KMS-11 (cell line): Measurements from ENCODE around the gene KDM2A.
A peak's percentile ranks its signal among the peaks of the same experiment; 100 is the strongest.
"Not testable (repeated sequence)": the region's sequence is repeated elsewhere in the genome, so short reads cannot be mapped to it uniquely, and the experiment has no call there.

ENCODE experiments used
- H2AFZ ChIP-seq: fragments of 200-600 bp; sonication (generic); 2 replicates; pipeline ENCODE4 v1.6.1; 2016; ENCODE audit warnings: antibody characterized with exemption, mixed run types, low read depth
- H3K27ac ChIP-seq: fragments of 200-600 bp; sonication (generic); 2 replicates; pipeline ENCODE4 v1.6.1; 2016; ENCODE audit warnings: mild to moderate bottlenecking, mixed run types
- H3K27me3 ChIP-seq: fragments of 200-600 bp; sonication (generic); 2 replicates; pipeline ENCODE4 v1.6.1; 2017; ENCODE audit warnings: mild to moderate bottlenecking, low read depth, mixed run types, moderate library complexity; ENCODE audit not compliant: insufficient read depth
- H3K36me3 ChIP-seq: fragments of 200-600 bp; sonication (generic); 2 replicates; pipeline ENCODE4 v1.6.1; 2017; ENCODE audit warnings: mild to moderate bottlenecking, mixed run types; ENCODE audit not compliant: insufficient read depth
- H3K4me1 ChIP-seq: fragments of 200-600 bp; sonication (generic); 2 replicates; pipeline ENCODE4 v1.6.1; 2016; ENCODE audit warnings: mild to moderate bottlenecking, low read depth, mixed run types; ENCODE audit not compliant: poor library complexity, severe bottlenecking
- H3K4me2 ChIP-seq: fragments of 200-600 bp; sonication (generic); 2 replicates; pipeline ENCODE4 v1.7.0; 2016; ENCODE audit warnings: mild to moderate bottlenecking, mixed run types
- H3K4me3 ChIP-seq: fragments of 200-600 bp; sonication (generic); IDR thresholded peaks from 2 replicates; pipeline ENCODE4 v1.6.1; 2017; ENCODE audit warnings: low read depth, low read length, mixed read lengths; ENCODE audit not compliant: insufficient read depth
- H3K79me2 ChIP-seq: fragments of 200-600 bp; sonication (generic); 2 replicates; pipeline ENCODE4 v1.6.1; 2016; ENCODE audit warnings: low read depth, mixed run types; ENCODE audit not compliant: insufficient read depth
- H3K9ac ChIP-seq: fragments of 200-600 bp; sonication (generic); 2 replicates; pipeline ENCODE4 v1.6.1; 2016; ENCODE audit warnings: mild to moderate bottlenecking, mixed run types
- H4K20me1 ChIP-seq: fragments of 200-600 bp; sonication (generic); 2 replicates; pipeline ENCODE4 v1.6.1; 2016; ENCODE audit warnings: mild to moderate bottlenecking, mixed run types; ENCODE audit not compliant: insufficient read depth
- CTCF ChIP-seq: fragments of 200-600 bp; sonication (generic); conservative IDR thresholded peaks from 2 replicates; pipeline ENCODE4 v1.6.1; 2017; ENCODE audit warnings: low read depth, mild to moderate bottlenecking, antibody characterized with exemption, low read length, moderate library complexity, mixed read lengths

The KDM2A gene

GRCh38 chr11:67120881-67121710 lies 2.0 kb downstream of the KDM2A start:
- Histone ChIP-seq H3K4me2 (peak overlapping the region; percentile 80), H3K27me3 (no peaks in the 10 kb centered on the region), H3K9ac (peak overlapping the region; percentile 56), H4K20me1 (peaks cover 4% of the 10 kb centered on the region; the same call in 1 of the 2 replicates), H2AFZ (no peak overlapping the region), H3K79me2 (peaks cover 66% of the 10 kb centered on the region), H3K4me3 (no peak overlapping the region), H3K27ac (peak overlapping the region; percentile 59), H3K36me3 (no peaks in the 10 kb centered on the region), H3K4me1 (peaks cover 45% of the 10 kb centered on the region)
- TF ChIP-seq CTCF: no peak

GRCh38 chr11:67123801-67124200 lies 4.7 kb downstream of the KDM2A start:
- H3K36me3 ChIP-seq, H3K27ac ChIP-seq, H3K27me3 ChIP-seq, H3K9ac ChIP-seq, H2AFZ ChIP-seq, H4K20me1 ChIP-seq, H3K4me3 ChIP-seq, H3K4me2 ChIP-seq: not testable (repeated sequence)
- Histone ChIP-seq H3K4me1 (peaks cover 35% of the 10 kb centered on the region), H3K79me2 (peaks cover 91% of the 10 kb centered on the region)

- H3K36me3 ChIP-seq, H3K9ac ChIP-seq, H3K27ac ChIP-seq, H3K27me3 ChIP-seq, H2AFZ ChIP-seq, H3K4me2 ChIP-seq, H3K4me3 ChIP-seq, H4K20me1 ChIP-seq: not testable (repeated sequence)
- H3K79me2 ChIP-seq: peaks cover 99% of the 10 kb centered on the region
- peaks cover 35% of the 10 kb centered on the region for H3K4me1 ChIP-seq
These were observed 7.2 kb downstream of the KDM2A start for GRCh38 chr11:67126243-67126642.

GRCh38 chr11:67126986-67127385 lies 7.9 kb downstream of the KDM2A start:
- H3K4me1 ChIP-seq: peaks cover 29% of the 10 kb centered on the region
- no peak overlapping the region for H3K9ac ChIP-seq
- peaks cover 99% of the 10 kb centered on the region for H3K79me2 ChIP-seq
- H3K4me3 ChIP-seq: no peak overlapping the region
- no peak overlapping the region for H3K4me2 ChIP-seq
- 0 out of 2 replicates have a peak, but pooled peaks cover 4% of the 10 kb centered on the region for H3K36me3 ChIP-seq
- no peak for TF ChIP-seq CTCF
- no peaks in the 10 kb centered on the region for H3K27me3 ChIP-seq
- H4K20me1 ChIP-seq: 0 out of 2 replicates have a peak, but pooled peaks cover 8% of the 10 kb centered on the region
- H3K27ac ChIP-seq: no peak overlapping the region
- H2AFZ ChIP-seq: no peak overlapping the region

- not testable (repeated sequence) for H2AFZ ChIP-seq, H3K4me1 ChIP-seq, H3K27ac ChIP-seq, H3K4me2 ChIP-seq, H3K27me3 ChIP-seq, H3K4me3 ChIP-seq, H4K20me1 ChIP-seq, H3K36me3 ChIP-seq, H3K9ac ChIP-seq
- peaks cover 91% of the 10 kb centered on the region for H3K79me2 ChIP-seq
These were observed 11.8 kb downstream of the KDM2A start for GRCh38 chr11:67130861-67131260.

- Histone ChIP-seq H3K4me3 (no peak overlapping the region), H3K36me3 (no peaks in the 10 kb centered on the region; the same call in 1 of the 2 replicates), H3K27ac (no peak overlapping the region), H3K9ac (no peak overlapping the region), H3K4me1 (no peaks in the 10 kb centered on the region), H3K4me2 (no peak overlapping the region), H4K20me1 (no peaks in the 10 kb centered on the region), H3K79me2 (peaks cover 74% of the 10 kb centered on the region; the same call in 1 of the 2 replicates), H3K27me3 (no peaks in the 10 kb centered on the region), H2AFZ (no peak overlapping the region)
- TF ChIP-seq CTCF: no peak
These were observed 17.1 kb downstream of the KDM2A start for GRCh38 chr11:67136156-67136555.
